ENCODE measurements around the gene BPGM. TPM values are rescaled to one million over a fixed set of nuclear protein-coding genes. Genes with fewer than 3 reads are reported as not detected.
A peak's percentile ranks its signal among the peaks of the same experiment; 100 is the strongest.

The BPGM gene
- total and polyA plus RNA-seq, 3 experiments from 2014 or later: 25.4 to 27.1 (median 26.8) TPM

DNA sequence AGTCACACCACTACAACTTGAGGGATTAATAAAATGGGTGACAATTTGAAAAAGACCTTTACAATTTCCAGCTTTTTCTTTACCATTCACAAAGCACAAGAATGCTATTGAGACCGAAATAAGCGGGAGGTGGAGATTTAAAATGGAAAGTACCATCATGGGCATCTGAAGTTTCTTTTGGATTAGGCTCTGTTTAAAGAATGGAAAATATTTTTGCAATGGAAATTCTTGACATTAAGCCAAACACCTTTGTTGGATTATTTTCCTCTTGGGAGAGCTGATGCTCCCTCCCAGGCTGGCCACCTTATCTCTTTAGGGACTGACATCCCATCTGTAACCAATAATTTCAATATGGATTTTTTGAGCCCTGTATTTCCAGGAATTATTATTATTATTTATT is 62.5 kb downstream of the BPGM start:
- peaks cover 19% of the 10 kb centered on the region for H3K4me1 ChIP-seq (ENCODE audit: insufficient read depth, low read length)
- H3K4me1 Mint-ChIP-seq: peaks cover 14 to 16% (median 16%) of the 10 kb centered on the region in 3 donors
- H3K4me3 ChIP-seq (ENCODE audit: low read length): no peak overlapping the region
- H3K9me3 ChIP-seq (ENCODE audit: low read length): no peaks in the 10 kb centered on the region
- ChIA-PET POLR2A (no interaction called here), CTCF (interaction anchor here (1.2 kb wide), 1 partner anchor 76 kb away, joined by 5 read pairs; no protein-coding TSS in a partner anchor)
- no peaks in the 10 kb centered on the region for H3K36me3 ChIP-seq (ENCODE audit: insufficient read depth, low read length)
- H3K27me3 Mint-ChIP-seq: peaks cover 1 to 6% of the 10 kb centered on the region in 2 donors
- no peaks in the 10 kb centered on the region for H3K27me3 ChIP-seq (ENCODE audit: insufficient read depth, low read length, poor library complexity, severe bottlenecking)
- H3K27ac Mint-ChIP-seq: no peak overlapping the region
- H3K36me3 Mint-ChIP-seq: no peaks in the 10 kb centered on the region
- no peaks in the 10 kb centered on the region for H3K9me3 Mint-ChIP-seq
- H3K27ac ChIP-seq (ENCODE audit: low read depth, low read length): no peak overlapping the region
- no peak for DNase-seq
- H3K4me3 Mint-ChIP-seq: no peak overlapping the region

DNA sequence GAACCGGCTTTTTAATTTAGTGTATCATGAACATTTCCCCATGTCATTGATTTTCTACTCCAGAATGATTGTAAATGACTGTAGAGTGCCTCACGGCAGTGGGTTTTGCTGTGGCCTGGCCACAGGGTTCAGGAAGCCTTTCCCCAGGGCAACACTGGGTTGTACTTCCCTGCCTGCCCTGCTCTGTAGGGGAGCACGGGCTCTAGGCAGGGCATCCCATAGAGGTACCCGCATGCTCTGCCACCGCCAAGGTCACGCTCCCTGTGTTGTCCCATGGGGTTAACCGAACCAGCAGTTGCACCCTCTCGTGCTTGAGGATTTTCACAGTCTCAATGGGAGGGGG is 63.8 kb downstream of the BPGM start:
- Mint-ChIP-seq H3K27me3 (peaks cover 1 to 8% of the 10 kb centered on the region in 2 donors), H3K9me3 (no peaks in the 10 kb centered on the region), H3K4me1 (peaks cover 14 to 16% (median 16%) of the 10 kb centered on the region in 3 donors), H3K27ac (peak overlapping the region in 7 of 8 donors; percentile 84 to 95 (median 93)), H3K4me3 (peak overlapping the region in 1 of 7 donors; percentile 53), H3K36me3 (no peaks in the 10 kb centered on the region)
- POLR2A ChIA-PET: interaction anchor here (1.2 kb wide), 1 partner anchor 65 kb away, joined by 9 read pairs; no protein-coding TSS in a partner anchor
- H3K27me3 ChIP-seq (ENCODE audit: insufficient read depth, low read length, poor library complexity, severe bottlenecking): no peaks in the 10 kb centered on the region
- CTCF ChIA-PET: interaction anchor here (1.0 to 2.1 kb wide), 2 partner anchors 10 to 17 kb away, joined by 3 to 5 read pairs; no protein-coding TSS in a partner anchor
- no peak overlapping the region for H3K4me3 ChIP-seq (ENCODE audit: low read length)
- no peak for DNase-seq
- H3K4me1 ChIP-seq (ENCODE audit: insufficient read depth, low read length): peaks cover 19% of the 10 kb centered on the region
- H3K9me3 ChIP-seq (ENCODE audit: low read length): no peaks in the 10 kb centered on the region
- no peaks in the 10 kb centered on the region for H3K36me3 ChIP-seq (ENCODE audit: insufficient read depth, low read length)
- no peak overlapping the region for H3K27ac ChIP-seq (ENCODE audit: low read depth, low read length)

DNA sequence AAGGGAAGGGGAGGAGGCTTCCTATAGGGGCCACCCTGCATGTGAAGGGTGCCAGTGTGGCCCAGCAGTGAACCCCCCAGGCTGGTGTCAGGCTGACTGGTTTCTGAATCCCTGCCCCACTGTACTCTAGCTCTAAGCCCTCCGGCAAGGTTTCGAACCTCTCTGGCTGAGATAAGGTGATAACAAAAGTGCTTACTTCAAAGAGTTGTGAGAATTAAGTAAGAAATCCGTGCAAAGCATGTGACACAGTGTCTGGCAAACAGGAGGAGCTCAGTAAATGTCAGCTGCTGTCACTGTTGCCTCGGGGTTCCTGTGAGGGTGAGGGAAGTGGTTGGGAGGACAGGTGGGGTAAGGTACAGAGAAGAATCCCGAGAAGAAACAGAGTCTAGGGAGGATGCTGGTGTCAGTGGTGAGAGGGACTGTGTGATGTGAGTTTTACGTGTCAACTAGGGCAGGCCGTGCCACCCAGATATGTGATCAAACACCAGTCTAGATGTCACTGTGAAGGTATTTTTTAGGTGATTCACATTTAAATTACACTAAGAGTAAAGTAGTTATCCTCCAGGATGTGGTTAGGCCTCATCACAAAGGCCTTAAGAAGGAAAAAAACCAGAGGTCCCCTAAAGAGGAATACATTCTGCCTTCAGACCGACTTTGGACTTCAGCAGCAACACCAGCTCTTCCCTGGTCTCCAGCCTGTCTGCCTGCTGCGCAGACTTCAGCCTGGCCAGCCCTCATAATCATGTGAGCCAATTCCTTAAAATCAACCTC is 64.4 kb downstream of the BPGM start:
- no peaks in the 10 kb centered on the region for H3K9me3 ChIP-seq (ENCODE audit: low read length)
- H3K36me3 Mint-ChIP-seq: no peaks in the 10 kb centered on the region
- H3K4me3 Mint-ChIP-seq: peak overlapping the region in 6 of 7 donors; percentile 2 to 53 (median 22)
- DNase-seq: peak; percentile 6 to 88 (median 60)
- H3K4me1 Mint-ChIP-seq: peaks cover 14 to 16% (median 16%) of the 10 kb centered on the region in 3 donors
- peaks cover 19% of the 10 kb centered on the region for H3K4me1 ChIP-seq (ENCODE audit: insufficient read depth, low read length)
- no peaks in the 10 kb centered on the region for H3K36me3 ChIP-seq (ENCODE audit: insufficient read depth, low read length)
- ChIA-PET CTCF (interaction anchor here (1.0 to 2.1 kb wide), 2 partner anchors 9 to 17 kb away, joined by 3 to 5 read pairs; no protein-coding TSS in a partner anchor), POLR2A (interaction anchor here (0.9 to 1.2 kb wide), 2 partner anchors 65 to 437 kb away, joined by 3 to 9 read pairs; partner anchors contain the start of gene TMEM140)
- H3K9me3 Mint-ChIP-seq: no peaks in the 10 kb centered on the region
- H3K27me3 Mint-ChIP-seq: peaks cover 1 to 10% of the 10 kb centered on the region in 2 donors
- no peaks in the 10 kb centered on the region for H3K27me3 ChIP-seq (ENCODE audit: insufficient read depth, low read length, poor library complexity, severe bottlenecking)
- H3K4me3 ChIP-seq (ENCODE audit: low read length): no peak overlapping the region
- no peak overlapping the region for H3K27ac ChIP-seq (ENCODE audit: low read depth, low read length)
- H3K27ac Mint-ChIP-seq: peak overlapping the region; percentile 49 to 95 (median 92)

DNA sequence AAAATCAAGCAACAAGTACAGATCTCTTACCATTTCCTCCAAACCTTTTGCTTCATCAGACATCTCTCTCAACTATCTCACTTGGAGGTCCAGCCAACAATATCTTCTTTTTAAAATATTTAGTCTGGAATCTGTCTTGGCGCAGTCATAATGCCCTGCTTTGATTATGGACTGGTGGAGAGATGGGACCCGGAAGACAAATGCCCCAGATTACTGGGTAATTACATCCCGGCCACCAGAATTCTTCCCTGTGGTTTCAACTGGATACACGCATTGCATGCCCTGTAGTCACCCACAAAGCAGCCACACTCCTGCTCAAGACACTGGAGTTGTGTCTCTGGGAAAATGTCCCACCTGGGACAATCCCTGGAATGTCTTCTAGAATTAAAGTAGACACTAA is 65.5 kb downstream of the BPGM start:
- peaks cover 1 to 10% of the 10 kb centered on the region in 2 donors for H3K27me3 Mint-ChIP-seq
- no peak overlapping the region for H3K27ac ChIP-seq (ENCODE audit: low read depth, low read length)
- H3K4me3 Mint-ChIP-seq: no peak overlapping the region
- peak overlapping the region in 2 of 8 donors; percentile 17 to 82 for H3K27ac Mint-ChIP-seq
- no peaks in the 10 kb centered on the region for H3K36me3 Mint-ChIP-seq
- DNase-seq: no peak
- H3K36me3 ChIP-seq (ENCODE audit: insufficient read depth, low read length): no peaks in the 10 kb centered on the region
- POLR2A ChIA-PET: no interaction called here
- H3K4me1 ChIP-seq (ENCODE audit: insufficient read depth, low read length): peaks cover 19% of the 10 kb centered on the region
- peaks cover 14 to 16% (median 16%) of the 10 kb centered on the region in 3 donors for H3K4me1 Mint-ChIP-seq
- H3K4me3 ChIP-seq (ENCODE audit: low read length): no peak overlapping the region
- CTCF ChIA-PET: no interaction called here
- H3K27me3 ChIP-seq (ENCODE audit: insufficient read depth, low read length, poor library complexity, severe bottlenecking): no peaks in the 10 kb centered on the region
- H3K9me3 ChIP-seq (ENCODE audit: low read length): no peaks in the 10 kb centered on the region
- no peaks in the 10 kb centered on the region for H3K9me3 Mint-ChIP-seq

DNA sequence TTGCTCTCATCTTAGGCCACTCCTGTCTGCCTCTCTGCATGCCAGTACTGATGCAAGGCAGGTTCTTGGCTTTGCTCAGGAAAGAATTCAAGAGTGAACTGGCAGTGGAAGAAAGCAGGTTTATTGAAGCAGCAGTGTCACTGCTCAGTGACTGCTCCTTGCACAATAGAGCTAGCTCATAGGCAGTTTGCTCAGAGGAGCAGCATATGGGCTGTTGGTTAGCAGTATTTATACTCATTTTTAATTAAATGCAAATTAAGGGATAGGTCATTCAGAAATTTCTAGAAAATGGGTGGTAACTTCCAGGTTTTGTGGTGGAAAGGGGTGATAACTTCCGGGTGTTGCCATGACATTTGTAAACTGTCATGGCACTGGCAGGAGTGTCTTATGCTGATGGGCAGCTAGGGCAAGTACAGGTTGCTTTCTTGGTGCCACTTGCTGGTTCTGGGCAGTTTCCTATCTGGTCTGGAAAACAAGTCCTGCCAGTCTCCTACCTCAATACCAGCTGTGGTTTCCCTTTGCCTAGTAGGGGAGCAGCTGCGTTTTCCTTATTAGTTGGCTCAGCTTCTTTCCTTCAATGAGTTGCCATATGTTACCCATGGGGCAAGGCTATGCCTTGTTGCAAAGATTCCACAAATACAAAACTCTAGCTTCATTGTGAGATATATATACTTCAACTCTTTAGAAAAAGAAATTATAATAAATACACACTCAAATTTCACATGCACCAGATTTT is 68.0 kb downstream of the BPGM start:
- Histone ChIP-seq H3K27me3 (ENCODE audit: insufficient read depth, low read length, poor library complexity, severe bottlenecking) (no peaks in the 10 kb centered on the region), H3K36me3 (ENCODE audit: insufficient read depth, low read length) (no peaks in the 10 kb centered on the region), H3K9me3 (ENCODE audit: low read length) (no peaks in the 10 kb centered on the region), H3K4me3 (ENCODE audit: low read length) (no peak overlapping the region), H3K27ac (ENCODE audit: low read depth, low read length) (no peak overlapping the region), H3K4me1 (ENCODE audit: insufficient read depth, low read length) (peaks cover 19% of the 10 kb centered on the region)
- DNase-seq: no peak
- POLR2A ChIA-PET: no interaction called here
- H3K9me3 Mint-ChIP-seq: no peaks in the 10 kb centered on the region
- H3K27ac Mint-ChIP-seq: peak overlapping the region in 1 of 8 donors; percentile 24
- H3K4me3 Mint-ChIP-seq: no peak overlapping the region
- peaks cover 3 to 10% of the 10 kb centered on the region in 2 donors for H3K27me3 Mint-ChIP-seq
- CTCF ChIA-PET: no interaction called here
- H3K4me1 Mint-ChIP-seq: peaks cover 14 to 16% (median 16%) of the 10 kb centered on the region in 3 donors
- no peaks in the 10 kb centered on the region for H3K36me3 Mint-ChIP-seq

DNA sequence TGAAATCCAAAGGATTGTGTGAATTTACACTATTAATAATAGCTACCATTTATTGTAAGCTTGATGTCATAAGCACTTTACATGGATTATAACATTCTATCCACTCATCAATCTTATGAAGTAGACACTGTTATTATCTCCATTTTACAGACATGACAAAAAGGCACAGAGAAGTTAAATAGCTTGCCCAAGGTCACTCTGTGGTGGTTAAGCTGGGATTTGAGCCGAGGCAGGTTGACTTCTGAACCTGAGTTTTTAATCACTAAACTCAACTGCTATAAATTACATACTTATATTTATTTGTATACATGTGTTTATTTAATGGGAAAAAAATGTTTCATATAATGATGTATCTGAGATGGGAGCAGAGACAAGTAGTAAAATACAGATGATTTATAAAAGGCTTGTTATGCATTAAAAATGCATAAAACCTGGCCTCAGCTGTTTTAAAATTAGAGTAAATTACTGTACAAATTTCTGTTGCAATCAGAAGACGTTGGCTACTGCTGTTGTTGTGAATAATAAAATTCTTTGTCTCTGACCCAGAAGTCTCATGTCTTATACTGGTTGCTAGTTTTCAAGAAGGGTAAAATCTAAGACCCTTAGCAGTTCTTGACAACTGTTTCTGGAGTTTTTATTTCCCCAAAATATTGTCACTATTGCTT is 71.7 kb downstream of the BPGM start:
- ChIA-PET CTCF (interaction anchor here (1.4 kb wide), 1 partner anchor 37 kb away, joined by 3 read pairs; no protein-coding TSS in a partner anchor), POLR2A (no interaction called here)
- Histone ChIP-seq H3K27me3 (ENCODE audit: insufficient read depth, low read length, poor library complexity, severe bottlenecking) (no peaks in the 10 kb centered on the region), H3K4me1 (ENCODE audit: insufficient read depth, low read length) (no peaks in the 10 kb centered on the region), H3K36me3 (ENCODE audit: insufficient read depth, low read length) (no peaks in the 10 kb centered on the region), H3K9me3 (ENCODE audit: low read length) (no peaks in the 10 kb centered on the region), H3K27ac (ENCODE audit: low read depth, low read length) (no peak overlapping the region), H3K4me3 (ENCODE audit: low read length) (no peak overlapping the region)
- Mint-ChIP-seq H3K4me1 (no peaks in the 10 kb centered on the region), H3K27me3 (peaks cover 4 to 10% of the 10 kb centered on the region in 2 donors), H3K4me3 (no peak overlapping the region), H3K27ac (no peak overlapping the region), H3K36me3 (peaks cover 0 to 2% (median 0%) of the 10 kb centered on the region in 3 donors), H3K9me3 (no peaks in the 10 kb centered on the region)
- DNase-seq: no peak

DNA sequence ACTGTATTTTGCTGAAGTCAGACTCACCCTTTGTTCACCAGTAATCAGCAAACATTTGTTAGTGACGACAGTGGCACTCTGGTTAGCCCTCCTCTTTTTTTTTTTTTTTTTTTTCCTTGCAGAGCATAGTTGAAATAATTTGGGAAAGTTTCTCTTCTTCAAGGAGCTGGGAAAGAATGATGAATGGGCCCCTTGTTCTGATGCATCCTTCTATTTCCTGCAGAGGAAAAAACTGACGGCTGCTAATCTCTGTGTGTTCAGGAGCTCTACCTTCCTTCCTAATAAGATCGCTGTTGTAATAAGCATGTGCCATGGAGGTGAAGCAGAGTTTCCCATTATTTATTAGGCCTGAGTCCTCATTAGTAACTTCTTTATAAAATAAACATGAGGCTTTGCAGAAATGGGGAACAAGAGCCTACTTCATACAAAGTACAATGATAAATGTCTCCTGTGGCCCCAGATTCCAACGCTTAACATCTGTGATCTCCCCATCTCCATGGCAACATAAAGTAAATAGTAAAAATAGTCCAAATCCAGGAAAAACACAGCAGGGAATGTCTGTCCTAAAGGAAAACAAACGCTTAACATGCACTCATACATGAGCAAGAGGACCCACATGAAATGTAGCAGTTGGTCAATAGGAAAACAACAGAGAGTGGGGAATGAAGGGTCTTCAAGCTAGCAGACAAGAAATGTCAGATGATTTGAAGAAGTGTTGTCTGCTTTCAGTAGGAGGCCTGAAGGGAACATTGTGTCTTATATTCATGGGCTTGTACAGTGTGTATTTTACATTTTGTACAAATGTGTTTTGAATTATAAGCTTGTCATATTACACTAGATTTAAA is 73.7 kb downstream of the BPGM start:
- Histone ChIP-seq H3K27ac (ENCODE audit: low read depth, low read length) (no peak overlapping the region), H3K9me3 (ENCODE audit: low read length) (no peaks in the 10 kb centered on the region), H3K4me1 (ENCODE audit: insufficient read depth, low read length) (no peaks in the 10 kb centered on the region), H3K36me3 (ENCODE audit: insufficient read depth, low read length) (no peaks in the 10 kb centered on the region), H3K4me3 (ENCODE audit: low read length) (no peak overlapping the region), H3K27me3 (ENCODE audit: insufficient read depth, low read length, poor library complexity, severe bottlenecking) (no peaks in the 10 kb centered on the region)
- no peaks in the 10 kb centered on the region for H3K4me1 Mint-ChIP-seq
- H3K27ac Mint-ChIP-seq: no peak overlapping the region
- POLR2A ChIA-PET: no interaction called here
- CTCF ChIA-PET: interaction anchor here (1.0 to 1.4 kb wide), 2 partner anchors 10 to 18 kb away, joined by 3 read pairs; no protein-coding TSS in a partner anchor
- H3K9me3 Mint-ChIP-seq: no peaks in the 10 kb centered on the region
- H3K4me3 Mint-ChIP-seq: no peak overlapping the region
- DNase-seq: no peak
- H3K36me3 Mint-ChIP-seq: peaks cover 0 to 2% (median 0%) of the 10 kb centered on the region in 3 donors
- peaks cover 4 to 5% of the 10 kb centered on the region in 2 donors for H3K27me3 Mint-ChIP-seq

All from CD8-positive, alpha-beta memory T cell (primary cell).